OCI-LY7 (cell line): ENCODE data around the gene DCAF5. TPM values are rescaled to one million over a fixed set of nuclear protein-coding genes. Genes with fewer than 3 reads are reported as not detected.

Source experiments
- BruUV-seq: library from RNA; stranded (reverse); fragments of 400-500 nt; replicated peaks from 2 replicates; lab custom pipeline; 2021; lab: Mats Ljungman, UMichigan
- CTCF ChIA-PET: fragments of 300-600 bp; sonication (Branson Sonifier 250); formaldehyde crosslinking; loops from one replicate; lab custom pipeline; 2022; ENCODE audit warnings: antibody characterized with exemption; ENCODE audit not compliant: unreplicated experiment; lab: Charles Lee
- POLR2A ChIA-PET: fragments of 300-600 bp; sonication (Branson Sonifier 250); formaldehyde crosslinking; loops from one replicate; lab custom pipeline; 2022; ENCODE audit warnings: antibody characterized with exemption; lab: Charles Lee
- DNase-seq: peaks from one replicate; pipeline ENCODE4 v3.0.0-alpha.2; 2015; ENCODE audit warnings: low spot score
- H2AFZ ChIP-seq: fragments of 200-600 bp; sonication (generic), shearing (Covaris generic); 2 replicates; pipeline ENCODE4 v1.6.1; 2014; ENCODE audit warnings: mild to moderate bottlenecking, antibody characterized with exemption, low read length, moderate library complexity
- H3K27ac ChIP-seq: fragments of 200-600 bp; sonication (generic); 2 replicates; pipeline ENCODE4 v1.5.1; 2014; ENCODE audit warnings: mixed run types, low read depth, mild to moderate bottlenecking, moderate library complexity, low read length, inconsistent platforms; ENCODE audit not compliant: poor library complexity, severe bottlenecking
- H3K36me3 ChIP-seq: fragments of 200-600 bp; sonication (generic); 2 replicates; pipeline ENCODE4 v1.6.1; 2014; ENCODE audit warnings: mild to moderate bottlenecking, antibody characterized with exemption, low read length, moderate library complexity, mixed read lengths; ENCODE audit not compliant: insufficient read depth
- H3K4me1 ChIP-seq: fragments of 200-600 bp; sonication (generic); 2 replicates; pipeline ENCODE4 v1.5.1; 2014; ENCODE audit warnings: mild to moderate bottlenecking, low read length; ENCODE audit not compliant: insufficient read depth, poor library complexity, severe bottlenecking
- H3K4me2 ChIP-seq: fragments of 200-600 bp; sonication (generic); 2 replicates; pipeline ENCODE4 v1.6.1; 2014; ENCODE audit warnings: mild to moderate bottlenecking, low read length
- H3K4me3 ChIP-seq: fragments of 200-600 bp; sonication (generic); 2 replicates; pipeline ENCODE4 v1.5.1; 2014; ENCODE audit warnings: mild to moderate bottlenecking, low read depth, low read length; ENCODE audit not compliant: poor library complexity, severe bottlenecking
- H3K79me2 ChIP-seq: fragments of 200-600 bp; sonication (generic); 2 replicates; pipeline ENCODE4 v1.6.1; 2016; ENCODE audit warnings: low read depth, mild to moderate bottlenecking, low read length, moderate library complexity, mixed read lengths; ENCODE audit not compliant: insufficient read depth
- H3K9me2 ChIP-seq: fragments of 200-600 bp; sonication (generic); 2 replicates; pipeline ENCODE4 v1.6.1; 2016; ENCODE audit warnings: mild to moderate bottlenecking, low read length, mixed read lengths; ENCODE audit not compliant: insufficient read depth
- H3K9me3 ChIP-seq: fragments of 200-600 bp; sonication (generic); 2 replicates; pipeline ENCODE4 v1.6.1; 2014; ENCODE audit warnings: mild to moderate bottlenecking, mixed run types, low read length, mixed read lengths
- H4K20me1 ChIP-seq: fragments of 200-600 bp; sonication (generic); 2 replicates; pipeline ENCODE4 v1.6.1; 2014; ENCODE audit warnings: mild to moderate bottlenecking, antibody characterized with exemption, low read length, moderate library complexity, mixed read lengths; ENCODE audit not compliant: insufficient read depth
- EZH2phosphoT487 ChIP-seq: fragments of 200-600 bp; sonication (generic); IDR thresholded peaks from 2 replicates; pipeline ENCODE4 v1.6.1; 2018; ENCODE audit warnings: low read depth, borderline replicate concordance, mild to moderate bottlenecking, mixed run types, antibody characterized with exemption, low read length, moderate library complexity, mixed read lengths
- intact Hi-C: fragments of 100-400 bp; cut with micrococcal nuclease; formaldehyde crosslinking; loops from one replicate; pipeline ENCODE4 v1.10.0; 2022; ENCODE audit not compliant: unreplicated experiment
- total RNA-seq, 2 experiments: library from RNA; depleted of rRNA in 1 of 2; stranded (reverse); fragments of >200 nt in 1 of 2; shearing (Covaris generic) in 1 of 2; gene quantifications; 2 replicates each; pipeline ENCODE4 v1.2.3, GENCODE V29; 2014 to 2022
- TF ChIP-seq, protein P1 (sequence below): fragments of 200-600 bp; sonication (generic); conservative IDR thresholded peaks from 2 replicates; pipeline ENCODE4 v1.5.1; 2014; ENCODE audit warnings: mild to moderate bottlenecking, antibody characterized with exemption, low read length, moderate library complexity, mixed read lengths

Gene DCAF5
- total RNA-seq, 2 experiments from 2014 or later: 23.1 to 46.0 TPM

DNA sequence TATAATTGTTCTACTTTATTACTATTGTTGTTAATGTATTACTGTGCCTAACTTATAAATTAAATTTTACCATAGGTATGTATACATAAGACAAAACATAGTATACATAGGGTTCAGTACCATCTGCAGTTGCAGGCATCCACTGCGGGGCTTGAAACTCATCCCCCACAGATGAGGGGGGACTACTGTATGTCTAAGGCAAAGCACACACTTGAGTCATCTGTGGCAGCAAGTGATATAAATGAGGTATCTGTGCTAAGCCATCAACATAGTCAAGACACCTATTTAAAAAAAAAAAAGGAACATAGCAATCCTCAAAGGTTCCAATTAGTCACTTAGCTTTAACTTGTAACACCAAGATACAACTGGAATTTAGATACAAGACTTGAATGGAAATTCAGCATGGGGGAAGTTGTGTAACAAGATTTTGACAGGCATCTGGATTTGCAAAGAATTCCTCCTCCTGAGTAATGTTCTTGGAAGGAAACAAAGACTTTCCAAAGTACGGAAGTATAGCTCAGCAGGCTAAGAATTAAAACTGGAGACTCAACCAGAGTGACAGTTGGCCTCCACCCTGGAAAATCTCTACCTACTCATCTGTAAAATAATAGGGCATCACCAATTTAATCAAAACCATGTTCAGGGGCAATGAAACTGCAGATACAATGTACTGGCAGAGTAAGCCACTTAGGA, 14.9 kb downstream of the DCAF5 start:
- no peak overlapping the region for H3K4me3 ChIP-seq
- H3K79me2 ChIP-seq: peaks cover 25% of the 10 kb centered on the region; the same call in 1 of the 2 replicates
- peaks cover 2% of the 10 kb centered on the region; the same call in 1 of the 2 replicates for H4K20me1 ChIP-seq
- H3K9me3 ChIP-seq: no peaks in the 10 kb centered on the region
- BruUV-seq: no TSS peak
- POLR2A ChIA-PET: no interaction called here
- CTCF ChIA-PET: no interaction called here
- TF ChIP-seq, protein P1, sequence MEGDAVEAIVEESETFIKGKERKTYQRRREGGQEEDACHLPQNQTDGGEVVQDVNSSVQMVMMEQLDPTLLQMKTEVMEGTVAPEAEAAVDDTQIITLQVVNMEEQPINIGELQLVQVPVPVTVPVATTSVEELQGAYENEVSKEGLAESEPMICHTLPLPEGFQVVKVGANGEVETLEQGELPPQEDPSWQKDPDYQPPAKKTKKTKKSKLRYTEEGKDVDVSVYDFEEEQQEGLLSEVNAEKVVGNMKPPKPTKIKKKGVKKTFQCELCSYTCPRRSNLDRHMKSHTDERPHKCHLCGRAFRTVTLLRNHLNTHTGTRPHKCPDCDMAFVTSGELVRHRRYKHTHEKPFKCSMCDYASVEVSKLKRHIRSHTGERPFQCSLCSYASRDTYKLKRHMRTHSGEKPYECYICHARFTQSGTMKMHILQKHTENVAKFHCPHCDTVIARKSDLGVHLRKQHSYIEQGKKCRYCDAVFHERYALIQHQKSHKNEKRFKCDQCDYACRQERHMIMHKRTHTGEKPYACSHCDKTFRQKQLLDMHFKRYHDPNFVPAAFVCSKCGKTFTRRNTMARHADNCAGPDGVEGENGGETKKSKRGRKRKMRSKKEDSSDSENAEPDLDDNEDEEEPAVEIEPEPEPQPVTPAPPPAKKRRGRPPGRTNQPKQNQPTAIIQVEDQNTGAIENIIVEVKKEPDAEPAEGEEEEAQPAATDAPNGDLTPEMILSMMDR: no peak
- H3K4me1 ChIP-seq: no peaks in the 10 kb centered on the region
- intact Hi-C loops: no loop called here
- no peaks in the 10 kb centered on the region for H3K9me2 ChIP-seq
- H3K36me3 ChIP-seq: peaks cover 14% of the 10 kb centered on the region
- no peak overlapping the region for H2AFZ ChIP-seq
- no peak overlapping the region for H3K4me2 ChIP-seq
- no peak overlapping the region for H3K27ac ChIP-seq
- no peak for DNase-seq

DNA sequence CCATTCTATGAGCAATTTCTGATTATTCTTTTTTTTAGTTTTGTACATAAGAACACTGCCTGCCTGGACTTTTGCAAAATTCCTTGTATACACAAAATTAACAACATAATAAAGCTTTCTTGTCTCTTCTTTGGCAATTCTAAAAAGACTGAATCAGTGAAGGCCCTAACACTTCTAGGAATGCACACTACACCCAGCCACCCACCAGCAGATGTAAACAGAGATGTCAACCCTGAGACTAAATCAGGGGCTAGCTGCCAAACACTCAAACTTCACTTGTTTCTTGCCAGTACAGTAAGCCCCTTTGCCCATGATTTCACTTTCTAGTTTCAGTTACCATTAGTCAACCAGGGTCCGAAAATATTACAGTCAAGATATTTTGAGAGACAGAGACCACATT, 15.5 kb downstream of the DCAF5 start:
- DNase-seq: no peak
- ChIA-PET POLR2A (no interaction called here), CTCF (no interaction called here)
- Histone ChIP-seq H3K27ac (no peak overlapping the region), H2AFZ (no peak overlapping the region), H4K20me1 (no peaks in the 10 kb centered on the region; the same call in 1 of the 2 replicates), H3K4me2 (no peak overlapping the region), H3K36me3 (peaks cover 11% of the 10 kb centered on the region), H3K9me3 (no peaks in the 10 kb centered on the region), H3K4me3 (no peak overlapping the region), H3K79me2 (peaks cover 24% of the 10 kb centered on the region; the same call in 1 of the 2 replicates), H3K9me2 (no peaks in the 10 kb centered on the region), H3K4me1 (no peaks in the 10 kb centered on the region)
- intact Hi-C loops: no loop called here
- no TSS peak for BruUV-seq
- TF ChIP-seq, protein P1: no peak
- no peak for TF ChIP-seq EZH2phosphoT487

DNA sequence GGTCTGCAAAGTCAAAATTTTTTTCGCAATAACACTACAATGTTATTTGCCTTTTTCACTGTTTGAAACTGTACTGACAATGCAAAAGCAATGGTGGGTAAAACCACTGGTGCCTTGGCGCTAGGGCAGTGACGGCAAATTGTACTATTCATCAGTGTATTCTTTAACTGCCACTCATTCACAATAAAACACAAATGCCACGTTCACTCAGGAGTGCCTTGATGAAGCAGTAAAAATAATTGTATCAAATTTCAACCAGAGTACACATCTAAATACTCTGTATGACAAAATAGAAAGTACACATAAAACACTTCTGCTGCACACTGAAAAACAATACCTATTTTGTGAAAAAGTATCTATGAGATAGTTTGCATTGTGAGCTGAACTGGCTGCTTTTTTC, 17.8 kb downstream of the DCAF5 start:
- Histone ChIP-seq H3K9me3 (no peaks in the 10 kb centered on the region), H3K4me3 (no peak overlapping the region), H3K36me3 (peaks cover 17% of the 10 kb centered on the region), H3K4me2 (no peak overlapping the region), H2AFZ (no peak overlapping the region), H3K9me2 (no peaks in the 10 kb centered on the region), H3K79me2 (peaks cover 24% of the 10 kb centered on the region; the same call in 1 of the 2 replicates), H3K4me1 (no peaks in the 10 kb centered on the region), H3K27ac (no peak overlapping the region), H4K20me1 (no peaks in the 10 kb centered on the region; the same call in 1 of the 2 replicates)
- intact Hi-C loops: no loop called here
- POLR2A ChIA-PET: interaction anchor here (0.6 to 1.1 kb wide), 2 partner anchors 342 to 347 kb away, joined by 3 to 5 read pairs; partner anchors contain the start of gene ZFP36L1
- BruUV-seq: no TSS peak
- no peak for DNase-seq
- TF ChIP-seq, protein P1: no peak
- no peak for TF ChIP-seq EZH2phosphoT487
- CTCF ChIA-PET: no interaction called here
